Measurements from ENCODE around the gene VPS50.
"Not testable (repeated sequence)": the region's sequence is repeated elsewhere in the genome, so short reads cannot be mapped to it uniquely, and the experiment has no call there.

VPS50 gene

GRCh38 chr7:93245525-93246432 is 13.6 kb downstream of the VPS50 start:
- no peak for DNase-seq

GRCh38 chr7:93249491-93250148 is 17.5 kb downstream of the VPS50 start:
- no peak for DNase-seq

DNA sequence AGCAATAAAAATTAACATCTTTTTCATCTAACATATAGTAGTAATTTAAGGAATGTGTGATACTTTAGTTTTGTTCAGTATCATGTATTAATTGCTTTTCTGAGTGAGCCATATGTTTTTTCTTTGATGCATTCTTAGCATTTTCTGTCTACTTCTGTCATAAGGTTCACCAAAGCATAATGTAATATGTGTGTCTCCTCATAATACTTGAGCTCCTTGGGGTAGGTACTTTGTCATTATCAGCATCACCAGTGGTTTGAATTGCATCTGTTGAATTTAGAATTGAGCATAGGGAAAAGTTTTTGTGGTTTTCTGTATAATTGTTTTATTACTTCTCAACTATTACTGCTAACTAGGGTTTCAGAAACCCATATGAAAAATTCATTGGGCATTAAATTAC is 26.5 kb downstream of the VPS50 start:
- DNase-seq: no peak

- no peak for DNase-seq
These were observed 30.4 kb downstream of the VPS50 start for GRCh38 chr7:93262535-93262934.

GRCh38 chr7:93265220-93265619 is 33.1 kb downstream of the VPS50 start:
- DNase-seq: no peak

DNA sequence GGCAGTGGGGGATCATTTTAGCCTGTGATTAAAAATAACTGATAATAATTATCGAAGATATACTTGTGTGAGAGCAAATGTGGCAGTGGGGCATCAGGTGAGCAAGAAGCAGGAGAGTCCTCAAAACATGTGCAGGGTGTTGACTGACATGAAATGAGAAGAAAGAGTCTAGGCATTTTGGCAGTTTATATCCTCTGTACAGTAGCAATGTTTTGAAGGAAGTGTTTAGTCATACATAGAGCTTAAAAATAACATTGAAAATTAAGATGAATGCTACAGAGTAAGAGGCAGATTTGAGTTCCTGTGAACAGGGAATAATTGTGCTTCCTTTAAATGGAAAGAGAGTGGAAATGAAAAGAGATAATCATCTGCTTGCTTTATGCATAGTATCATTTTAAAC is 47.4 kb downstream of the VPS50 start:
- DNase-seq: no peak

DNA sequence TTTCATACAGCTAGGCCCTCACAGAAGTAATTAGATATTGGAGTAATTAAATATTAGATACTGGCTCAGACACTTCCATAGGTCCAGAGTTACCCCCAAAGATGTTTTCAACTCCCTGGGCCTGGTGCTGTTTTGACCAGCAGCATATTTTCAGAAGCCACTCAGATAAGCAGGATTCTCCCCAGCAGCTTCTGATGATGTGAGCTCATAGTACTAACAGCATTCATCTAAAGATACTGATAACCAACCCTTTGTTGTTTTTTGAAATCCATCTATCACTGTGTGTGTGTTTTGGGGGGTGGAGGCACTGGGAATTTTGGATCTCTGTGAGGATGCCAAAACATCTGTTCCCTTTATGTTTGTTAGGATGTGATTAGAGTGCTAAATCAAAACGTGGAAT is 52.7 kb downstream of the VPS50 start:
- no peak for DNase-seq

DNA sequence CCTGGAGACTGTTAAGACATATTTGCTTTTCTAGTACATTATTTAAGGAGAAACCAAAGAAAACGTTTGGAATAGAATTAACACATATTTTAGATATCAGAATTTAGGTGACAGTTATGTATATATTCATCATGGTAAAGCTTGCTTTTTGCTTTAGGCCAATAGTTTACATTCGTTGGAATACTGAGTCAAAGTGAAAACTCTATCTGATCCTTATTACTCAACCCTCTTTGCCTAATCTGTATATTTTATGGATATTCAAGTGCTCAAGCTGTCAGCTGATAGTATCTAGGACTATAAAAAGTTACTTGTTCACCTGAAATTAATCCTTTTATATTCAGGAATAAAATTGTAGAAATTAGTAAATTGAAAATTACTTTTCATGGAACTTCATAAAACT is 61.1 kb downstream of the VPS50 start:
- no peak for DNase-seq

DNA sequence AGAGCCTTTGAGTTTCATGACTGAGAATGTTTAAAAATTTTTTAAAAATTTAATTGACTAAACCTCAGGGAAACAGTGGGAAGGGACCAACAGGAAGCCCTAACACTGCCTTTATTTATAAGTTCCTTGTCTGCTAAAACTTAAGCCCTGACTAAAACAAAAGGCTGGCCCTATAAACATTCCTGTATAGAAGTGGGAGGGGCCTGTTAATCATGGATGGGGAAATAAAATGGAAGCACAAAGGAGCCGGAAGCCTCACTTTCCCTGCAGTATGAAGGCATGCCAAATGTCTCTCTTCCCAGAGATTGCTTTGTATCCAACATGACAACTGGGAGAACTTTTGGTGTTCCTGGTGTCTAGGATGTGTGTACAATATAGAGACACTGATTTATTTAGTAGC is 66.0 kb downstream of the VPS50 start:
- DNase-seq: no peak

DNA sequence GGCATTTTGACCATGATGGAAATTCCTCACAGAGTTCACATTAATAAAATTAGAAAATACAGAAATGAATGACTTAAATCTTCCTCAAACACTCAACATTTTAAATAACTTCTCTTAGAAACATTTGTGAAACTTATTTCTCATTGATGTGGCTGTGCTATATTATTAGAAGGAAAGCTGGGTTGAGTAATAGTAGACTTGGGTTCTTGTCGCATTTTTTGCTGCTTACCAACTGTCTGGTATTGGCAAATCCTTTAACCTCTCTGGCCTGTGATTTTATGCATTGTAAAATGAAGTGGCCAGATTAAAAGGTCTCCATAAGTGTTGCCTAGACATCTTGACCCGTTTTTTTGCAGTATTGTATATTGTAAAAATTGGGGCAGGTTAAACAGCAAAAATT is 66.5 kb downstream of the VPS50 start:
- no peak for DNase-seq

GRCh38 chr7:93301736-93302135 is 69.6 kb downstream of the VPS50 start:
- no peak for DNase-seq

GRCh38 chr7:93307131-93307660 is 75.0 kb downstream of the VPS50 start:
- no peak for DNase-seq

DNA sequence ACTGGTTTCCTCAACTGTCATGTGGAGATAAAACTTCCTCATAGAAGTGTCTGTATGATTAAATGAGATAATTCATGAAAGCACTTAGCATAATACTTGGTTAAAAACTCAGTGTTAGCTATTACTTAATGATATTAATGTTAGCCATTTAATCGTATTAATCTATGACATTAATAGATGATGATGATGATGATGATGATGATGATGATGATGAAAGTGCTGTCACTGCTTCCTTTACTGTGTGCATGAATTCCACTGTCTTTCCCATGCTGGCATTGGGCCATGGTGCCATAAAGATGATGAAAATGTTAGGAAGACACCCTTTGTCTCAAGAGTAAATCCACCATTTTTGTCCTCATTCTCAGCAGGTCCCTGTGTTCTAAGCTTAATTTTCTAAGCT is 75.8 kb downstream of the VPS50 start:
- DNase-seq: no peak

- DNase-seq: no peak
These were observed 78.2 kb downstream of the VPS50 start for GRCh38 chr7:93310346-93310745.

DNA sequence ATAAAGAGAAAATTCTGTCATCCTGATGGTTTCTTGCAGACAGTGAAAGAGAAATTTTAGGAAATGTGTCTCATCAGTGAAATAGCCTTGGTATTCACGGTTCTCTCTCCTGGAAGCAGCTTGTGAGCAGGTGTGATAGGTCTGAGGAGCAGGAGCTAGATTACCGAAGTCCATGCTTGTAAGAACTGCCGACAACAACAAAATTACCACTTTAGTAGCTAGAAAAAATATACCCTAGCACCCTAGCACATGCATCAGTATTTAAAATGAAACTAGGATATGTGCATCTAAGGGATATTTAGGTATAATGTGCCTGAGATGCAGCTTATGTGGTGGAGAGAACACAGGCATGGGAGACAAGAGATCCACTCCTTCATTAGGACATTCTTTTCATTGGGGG is 82.3 kb downstream of the VPS50 start:
- DNase-seq: no peak

- no peak for DNase-seq
These were observed 83.7 kb downstream of the VPS50 start for GRCh38 chr7:93315896-93316295.

GRCh38 chr7:93316730-93317129 is 84.6 kb downstream of the VPS50 start:
- no peak for DNase-seq

DNA sequence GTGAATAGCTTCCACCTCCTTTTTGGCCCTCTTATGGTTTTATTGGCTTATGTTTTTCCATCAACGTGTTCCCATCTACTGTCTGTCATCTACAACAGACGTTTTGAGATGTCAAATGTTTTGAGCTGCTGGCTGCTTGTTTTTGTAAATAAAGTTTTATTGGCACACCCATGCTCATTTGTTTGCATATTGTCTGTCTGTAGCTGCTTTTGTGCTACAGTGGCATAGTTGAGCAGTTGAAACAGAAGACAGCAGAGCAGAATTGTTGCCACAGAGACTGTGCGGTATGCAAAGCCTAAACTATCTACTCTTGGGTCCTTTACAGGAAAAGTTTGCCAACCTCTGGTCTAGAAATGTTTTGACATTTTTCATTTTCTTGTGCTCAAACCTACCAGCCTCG is 88.7 kb downstream of the VPS50 start:
- DNase-seq: no peak

DNA sequence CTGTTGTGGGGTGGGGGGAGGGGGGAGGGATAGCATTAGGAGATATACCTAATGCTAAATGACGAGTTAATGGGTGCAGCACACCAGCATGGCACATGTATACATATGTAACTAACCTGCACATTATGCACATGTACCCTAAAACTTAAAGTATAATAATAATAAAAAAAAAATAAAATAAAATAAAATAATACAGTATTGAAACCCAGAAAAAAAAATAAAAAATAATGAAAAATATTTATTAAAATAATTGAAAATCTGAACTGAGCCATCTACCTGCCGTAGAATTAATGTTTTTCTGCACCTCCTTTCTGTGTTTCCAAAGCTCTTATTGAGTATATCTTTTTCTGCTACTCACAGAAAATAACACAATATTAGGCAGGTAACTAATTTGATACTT is 94.1 kb downstream of the VPS50 start:
- not testable (repeated sequence) for DNase-seq

DNA sequence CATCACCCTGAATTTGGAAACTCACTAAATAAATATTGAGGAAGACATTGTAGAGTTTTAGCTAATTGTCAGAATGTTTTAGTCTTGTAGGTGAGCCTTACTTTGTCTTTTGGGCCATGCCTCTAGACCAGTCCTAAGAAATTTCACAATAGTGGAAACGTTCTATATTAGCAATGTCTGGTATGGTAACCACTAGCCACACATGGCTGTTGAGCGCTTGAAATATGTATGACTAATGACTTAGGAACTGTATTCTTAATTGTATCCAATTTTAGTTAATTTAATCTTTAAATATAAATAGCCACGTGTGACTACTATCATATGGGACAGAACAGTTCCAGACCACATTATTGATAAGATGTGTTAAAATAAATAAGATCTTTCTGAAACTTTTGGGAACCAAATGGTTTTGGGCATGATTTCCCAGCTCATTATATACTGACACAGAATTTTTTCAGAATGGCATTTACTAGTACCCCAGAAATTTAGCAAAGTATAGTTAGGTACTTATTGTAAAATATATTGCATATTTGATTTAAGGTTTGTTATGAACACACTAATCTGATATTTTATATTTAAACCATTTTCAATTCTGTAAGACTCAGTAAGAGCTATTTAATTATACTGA is 95.0 kb downstream of the VPS50 start:
- no peak for DNase-seq

GRCh38 chr7:93331706-93332105 is 99.5 kb downstream of the VPS50 start:
- no peak for DNase-seq

DNA sequence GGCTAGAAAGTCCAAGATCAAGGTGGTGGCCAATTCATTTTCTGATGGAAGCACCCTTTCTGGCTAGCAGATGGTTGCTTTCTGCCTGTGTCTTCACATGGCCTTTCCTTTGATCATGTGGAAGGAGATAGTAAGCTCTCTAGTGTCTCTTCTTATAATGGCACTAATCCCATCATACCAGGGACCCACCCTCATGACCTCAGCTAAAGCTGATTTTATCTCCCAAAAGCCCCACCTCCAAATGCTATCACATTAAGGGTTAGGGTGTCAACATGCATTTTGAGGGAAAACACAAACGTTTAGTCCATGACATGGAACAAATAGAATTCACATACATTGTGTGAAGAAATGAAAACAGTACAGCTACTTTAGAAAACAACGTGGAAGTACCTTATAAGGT is 100.0 kb downstream of the VPS50 start:
- no peak for DNase-seq

- DNase-seq: no peak
These were observed 104.9 kb downstream of the VPS50 start for GRCh38 chr7:93337052-93337451.

- not testable (repeated sequence) for DNase-seq
These were observed 110.0 kb downstream of the VPS50 start for GRCh38 chr7:93342178-93342577.

All from stimulated activated CD4-positive, alpha-beta T cell treated with anti-CD3 and anti-CD28 coated beads, Interleukin-4, amount 100 ng/mL, for 4 hours (primary cell).